ENCODE results near the gene GAK. TPM values are rescaled to one million over a fixed set of nuclear protein-coding genes. Genes with fewer than 3 reads are reported as not detected.
A peak's percentile ranks its signal among the peaks of the same experiment; 100 is the strongest.
"Not testable (repeated sequence)": the region's sequence is repeated elsewhere in the genome, so short reads cannot be mapped to it uniquely, and the experiment has no call there.

Gene GAK
- total RNA-seq (2014; rRNA removed) = 92.8 and 126 TPM in 2 replicates
- polyA plus RNA-seq (2012) = 42.1 TPM

DNA sequence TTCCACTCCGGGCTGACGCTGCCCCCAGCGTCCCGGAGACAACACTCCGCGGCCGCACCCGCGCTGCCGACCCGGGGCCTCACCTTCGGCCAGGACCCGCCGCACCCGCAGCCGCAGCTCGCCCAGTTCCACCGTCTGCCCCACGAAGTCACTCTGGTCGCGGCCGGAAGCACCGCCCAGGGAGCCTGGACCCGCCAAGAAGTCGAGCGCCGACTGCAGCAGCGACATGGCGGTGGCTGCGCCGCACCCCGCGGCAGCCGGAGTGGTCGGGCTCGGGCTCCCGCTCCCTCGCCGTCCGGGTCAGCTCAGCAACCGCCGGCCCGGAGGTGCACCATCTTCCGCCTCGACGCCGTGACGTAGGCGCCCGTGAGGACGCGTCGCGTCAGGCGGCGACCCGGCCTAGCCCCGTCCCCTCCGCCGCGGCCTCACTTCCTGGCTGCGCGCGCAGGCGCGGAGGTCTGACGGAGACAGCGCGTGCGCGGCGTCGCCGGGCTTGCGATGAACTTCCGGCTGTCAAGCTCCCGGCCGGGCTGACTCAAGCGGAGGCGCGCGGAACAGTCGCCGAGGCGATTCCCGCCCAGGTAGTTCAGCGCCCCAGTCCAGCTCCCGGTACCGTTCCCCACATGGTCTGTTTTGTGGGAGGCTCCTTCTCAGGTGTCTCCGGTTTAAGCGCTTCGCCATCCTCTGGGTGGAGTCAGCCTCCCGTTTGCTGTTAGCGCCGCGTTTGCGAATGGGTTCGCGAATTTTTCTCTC is at the start of gene GAK, which contains the start of gene TMEM175:
TSS of gene GAK (minus strand) at position 357 of the 753 bp plus-strand sequence. CDS start at position 228, 129 bp downstream.
TSS of gene TMEM175 (plus strand) at position 501 of the 753 bp plus-strand sequence. CDS start 15,280 bp downstream, outside the sequence.
- DNase-seq (ENCODE audit: low read depth) = peak; percentile 92

DNA sequence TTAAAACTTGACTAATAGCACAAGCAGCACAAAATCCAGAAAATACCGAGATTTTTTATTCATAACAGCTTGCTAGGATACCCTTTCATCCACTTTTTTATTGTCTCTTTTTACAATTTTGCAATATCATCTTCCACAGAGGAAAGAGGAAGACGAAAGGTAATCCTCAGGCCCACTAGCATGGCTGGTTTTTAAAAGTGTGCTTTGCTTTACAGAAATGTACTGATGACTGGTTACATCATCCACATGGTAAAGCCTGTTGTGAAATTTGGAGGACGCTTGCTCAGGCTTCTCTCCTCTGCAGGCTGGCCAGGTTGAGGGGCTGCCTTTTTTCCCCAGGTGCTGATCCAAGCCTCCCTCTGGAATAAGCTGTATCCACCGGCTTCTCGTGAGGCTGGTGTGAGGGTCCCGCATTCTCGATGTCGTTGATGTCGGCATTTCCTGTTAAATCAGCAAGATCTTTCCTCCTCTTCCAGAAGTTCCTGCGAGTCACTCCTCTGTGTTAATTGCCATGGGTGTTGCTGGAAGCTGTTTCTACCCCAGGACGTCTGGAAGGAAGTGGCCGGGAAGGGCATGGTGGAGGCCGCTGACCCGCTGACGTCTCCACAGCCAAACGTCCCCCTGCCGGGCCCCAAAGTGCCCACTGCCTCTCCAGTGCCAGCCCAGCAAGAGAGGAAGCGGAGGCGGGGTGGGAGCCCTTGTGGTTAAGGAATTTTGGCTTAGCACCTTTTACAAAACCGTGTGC is 47.0 kb upstream of the GAK start:
- DNase-seq (ENCODE audit: low read depth) = no peak

GRCh38 chr4:976016-976415 is 43.9 kb upstream of the GAK start:
- DNase-seq (ENCODE audit: low read depth) = not testable (repeated sequence)

GRCh38 chr4:974668-975067 is 42.6 kb upstream of the GAK start:
- no peak for DNase-seq (ENCODE audit: low read depth)

GRCh38 chr4:973431-974397 is 41.6 kb upstream of the GAK start, which contains the start of gene DGKQ:
Gene DGKQ (minus strand): TSS chr4:973569. CDS start chr4:973482, 87 bp downstream.
- peak; percentile 74 for DNase-seq (ENCODE audit: low read depth)

DNA sequence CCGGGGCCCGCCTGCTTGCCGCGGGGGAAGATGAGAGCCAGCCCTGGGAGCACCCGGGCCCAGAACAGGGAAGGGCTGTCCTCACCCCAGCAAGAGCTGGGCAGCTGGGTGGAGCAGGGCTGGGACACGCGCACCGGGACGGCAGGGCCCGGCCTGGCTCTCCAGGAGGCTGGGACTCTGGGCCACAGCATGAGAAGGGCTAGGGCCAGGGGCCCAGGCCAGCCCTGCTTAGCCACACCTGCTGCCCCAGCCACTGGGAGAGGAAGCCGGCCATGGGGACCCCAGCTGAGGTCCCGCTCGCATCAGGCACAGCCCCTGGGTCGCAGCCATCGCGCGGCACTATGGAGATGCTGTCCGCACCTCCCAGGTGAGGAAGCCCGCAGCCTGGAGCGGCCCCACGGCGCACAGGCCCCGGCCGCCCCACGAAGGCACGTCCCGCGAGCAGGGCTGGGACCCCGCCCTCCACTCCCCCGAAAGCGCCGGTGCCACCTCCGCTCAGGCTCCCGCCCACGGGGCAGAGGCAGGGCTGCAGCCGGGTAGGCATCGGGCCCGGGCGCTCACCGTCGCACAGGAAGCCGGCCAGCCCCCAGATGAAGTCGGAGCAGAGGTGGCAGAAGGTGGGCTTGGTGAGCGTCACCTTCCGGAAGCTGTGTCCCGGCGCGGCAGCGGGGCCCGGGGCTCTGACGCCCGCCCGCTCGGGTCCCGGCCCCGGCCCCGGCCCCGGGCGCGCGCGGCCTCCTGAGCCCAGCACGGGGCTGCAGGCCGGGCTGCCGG is 40.7 kb upstream of the GAK start:
- DNase-seq (ENCODE audit: low read depth) = peak; percentile 11

- DNase-seq (ENCODE audit: low read depth) = no peak
Measured at GRCh38 chr4:971666-972500, 39.8 kb upstream of the GAK start.

DNA sequence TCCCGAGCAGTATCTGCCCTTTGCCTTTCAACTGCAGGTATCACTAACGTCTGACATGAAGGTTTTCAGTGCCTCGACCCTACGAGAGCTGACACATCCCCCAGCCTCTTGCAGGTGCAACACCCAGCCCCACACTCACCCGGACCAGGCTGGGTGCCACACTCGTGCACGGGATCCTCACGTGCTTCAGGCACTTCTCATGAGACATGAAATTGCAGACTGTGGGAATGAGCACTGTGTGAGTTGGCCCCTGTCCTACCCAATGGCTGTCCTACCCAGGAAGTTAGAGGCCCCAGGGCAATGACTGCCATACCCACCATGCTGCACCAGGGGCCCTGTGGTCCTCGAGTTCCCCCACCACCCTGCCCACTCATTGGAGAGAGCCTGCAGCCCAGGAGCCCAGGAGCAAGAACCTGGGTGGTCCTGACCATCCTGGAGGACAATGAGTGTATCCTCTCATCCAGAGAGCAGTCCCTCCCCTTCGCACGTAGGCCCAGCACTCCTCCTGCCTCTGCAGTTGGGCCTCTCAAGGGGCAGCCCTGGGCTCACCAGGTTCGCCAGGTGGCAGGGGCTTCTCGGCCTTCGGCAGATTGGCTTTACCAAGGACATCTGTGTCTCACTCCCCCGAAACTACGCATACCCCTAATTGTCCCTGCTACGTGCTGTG is 38.9 kb upstream of the GAK start:
- DNase-seq (ENCODE audit: low read depth) = no peak

- DNase-seq (ENCODE audit: low read depth) = no peak
Measured at GRCh38 chr4:970046-970745, 38.1 kb upstream of the GAK start.

- DNase-seq (ENCODE audit: low read depth) = no peak
Measured at GRCh38 chr4:968621-969394, 36.7 kb upstream of the GAK start.

DNA sequence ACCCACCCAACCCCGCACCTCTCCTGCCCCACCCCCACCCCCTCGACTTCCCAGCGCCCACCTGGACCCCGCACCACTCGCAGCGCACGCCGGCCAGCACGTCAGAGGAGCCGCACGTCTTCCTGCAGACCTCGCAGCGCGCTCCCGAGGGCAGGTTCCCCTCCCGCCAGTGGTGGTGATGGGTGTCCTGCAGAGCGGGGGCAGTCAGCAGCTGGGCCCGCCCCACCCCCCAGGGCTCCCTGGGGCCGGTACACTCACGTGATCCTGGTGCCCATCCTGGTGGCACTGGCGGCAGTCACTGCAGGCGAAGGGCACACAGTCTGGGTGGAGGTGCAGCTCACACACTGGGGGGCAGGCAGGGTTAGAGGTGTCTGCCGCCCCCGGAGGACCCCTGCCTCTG is 36.1 kb upstream of the GAK start:
- DNase-seq (ENCODE audit: low read depth) = no peak

GRCh38 chr4:967113-968104 is 35.3 kb upstream of the GAK start:
- no peak for DNase-seq (ENCODE audit: low read depth)

GRCh38 chr4:966266-967112 is 34.4 kb upstream of the GAK start:
- DNase-seq (ENCODE audit: low read depth) = no peak

DNA sequence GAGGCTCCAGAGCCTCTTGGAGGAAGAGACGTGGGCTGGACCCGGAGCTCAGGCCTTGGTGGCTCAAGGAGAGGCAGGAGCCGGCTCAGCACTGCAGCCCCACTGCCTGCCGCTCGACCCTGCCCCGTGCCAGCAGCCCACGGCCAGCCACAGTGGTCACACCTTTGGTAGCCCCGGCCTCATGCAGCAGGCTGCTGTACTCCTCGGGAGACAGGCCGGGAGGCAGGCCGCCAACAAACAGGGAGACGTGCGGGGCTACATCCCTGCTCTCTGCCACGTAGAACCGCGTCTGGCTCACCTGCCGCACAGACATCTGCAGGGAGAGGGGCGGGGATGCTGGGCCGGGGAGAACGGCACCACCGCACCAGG is 33.6 kb upstream of the GAK start:
- no peak for DNase-seq (ENCODE audit: low read depth)

DNA sequence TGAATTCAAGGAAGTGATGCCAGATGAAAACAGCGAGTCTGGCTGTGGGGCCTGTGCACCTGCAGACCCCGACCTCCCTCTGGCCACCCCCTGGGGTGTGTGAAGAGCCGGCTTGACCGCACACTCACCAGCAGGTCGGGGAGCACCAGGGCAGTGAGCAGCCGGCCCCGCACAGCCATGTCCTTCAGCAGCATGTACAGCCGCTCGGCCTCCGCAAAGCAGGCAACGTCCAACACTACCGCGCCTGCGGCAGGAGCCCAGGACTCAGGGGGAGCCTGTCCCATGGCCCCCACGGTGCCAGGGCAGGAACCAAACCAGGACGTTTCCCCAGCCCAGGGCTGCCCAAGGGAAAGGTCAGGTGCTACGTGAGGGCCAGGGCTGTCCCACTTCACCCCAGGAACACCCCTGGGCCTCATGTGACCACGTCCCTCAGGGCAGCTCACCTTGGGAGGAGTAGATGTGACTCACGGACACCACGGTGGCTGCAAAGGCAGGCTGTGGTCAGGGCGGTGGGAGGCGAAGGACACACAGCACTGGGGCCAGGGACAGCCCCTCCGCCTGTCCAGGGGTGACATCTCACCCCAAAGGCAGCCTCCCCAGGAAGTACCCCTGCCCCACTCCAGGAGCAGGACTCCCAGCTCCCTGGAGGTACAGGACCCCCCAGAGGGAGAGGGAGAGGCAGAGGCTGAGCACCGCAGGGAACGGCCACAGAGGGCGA is 33.1 kb upstream of the GAK start:
- DNase-seq (ENCODE audit: low read depth) = no peak
